ENCODE results near the gene DEPDC1B.

- TF ChIP-seq REST (IDR thresholded peaks at IDR 0.05; ENCODE audit: borderline replicate concordance) (no peak), CTCF (IDR thresholded peaks at IDR 0.05; ENCODE audit: poor library complexity, severe bottlenecking) (no peak), MXI1 (conservative IDR thresholded peaks at IDR 0.05; ENCODE audit: poor library complexity, severe bottlenecking) (no peak), EZH2 (IDR thresholded peaks at IDR 0.05; ENCODE audit: borderline replicate concordance, insufficient read depth, low read length, poor library complexity, severe bottlenecking) (no peak), TAF1 (IDR thresholded peaks at IDR 0.05; ENCODE audit: low read depth) (no peak), RAD21 (conservative IDR thresholded peaks at IDR 0.05) (no peak), POLR2AphosphoS5 (IDR thresholded peaks at IDR 0.05) (no peak)
These were observed 122.8 kb downstream of the DEPDC1B start for GRCh38 chr5:60577116-60577515.

Data from neural cell (in vitro differentiated cells).